Activated B cell treated with CpG ODN at 0.5 μM for 24 hours (primary cell): ENCODE results near the gene IGHMBP2. TPM values are rescaled to one million over a fixed set of nuclear protein-coding genes. Genes with fewer than 3 reads are reported as not detected.

Experiments
- ATAC-seq: fragments of 200-7000 bp; cut with Tn5 transposase; one replicate; pipeline ENCODE4 v1.10.0; 2021; ENCODE audit warnings: low read depth, mild to moderate bottlenecking, moderate library complexity
- CTCF ChIA-PET: fragments of 350-600 bp; sonication (Branson Sonifier 250); formaldehyde crosslinking; loops from one replicate; lab custom pipeline; 2021; ENCODE audit warnings: antibody characterized with exemption; lab: Charles Lee
- POLR2A ChIA-PET: fragments of 350-600 bp; sonication (Branson Sonifier 250); formaldehyde crosslinking; loops from one replicate; lab custom pipeline; 2021; ENCODE audit warnings: antibody characterized with exemption; lab: Charles Lee
- DNase-seq: peaks from one replicate; pipeline ENCODE4 v3.0.0; 2022
- H3K27ac Mint-ChIP-seq: one replicate; pipeline ENCODE4 v1.8.0; 2020; ENCODE audit warnings: mixed read lengths
- H3K27me3 Mint-ChIP-seq: one replicate; pipeline ENCODE4 v1.8.0; 2021; ENCODE audit warnings: mixed read lengths
- H3K36me3 Mint-ChIP-seq: one replicate; pipeline ENCODE4 v1.8.0; 2021; ENCODE audit warnings: low read depth, mixed read lengths
- H3K4me1 Mint-ChIP-seq: one replicate; pipeline ENCODE4 v1.8.0; 2021; ENCODE audit warnings: mixed read lengths
- H3K4me3 Mint-ChIP-seq: one replicate; pipeline ENCODE4 v1.8.0; 2020; ENCODE audit warnings: mild to moderate bottlenecking, mixed read lengths
- H3K9me3 Mint-ChIP-seq: one replicate; pipeline ENCODE4 v1.8.0; 2020; ENCODE audit warnings: mixed read lengths
- intact Hi-C: fragments of 100-400 bp; cut with micrococcal nuclease; formaldehyde crosslinking; loops from one replicate; pipeline ENCODE4 v1.15.1; 2024
- total RNA-seq: library from RNA; stranded (reverse); gene quantifications from 2 replicates; pipeline ENCODE4 v1.2.3, GENCODE V29; 2022
- TF ChIP-seq, protein P1 (sequence below): fragments of 200-600 bp; IDR thresholded peaks from one replicate; pipeline ENCODE4 v1.8.0; 2022; ENCODE audit warnings: antibody characterized with exemption, mild to moderate bottlenecking

The IGHMBP2 gene
- total RNA-seq, 1 donor from 2014 or later = 33.8 TPM

- Mint-ChIP-seq H3K9me3 (no peaks in the 10 kb centered on the region), H3K27me3 (no peaks in the 10 kb centered on the region), H3K4me3 (no peak overlapping the region), H3K36me3 (peaks cover 65% of the 10 kb centered on the region), H3K27ac (no peak overlapping the region), H3K4me1 (no peaks in the 10 kb centered on the region)
- TF ChIP-seq, protein P1, sequence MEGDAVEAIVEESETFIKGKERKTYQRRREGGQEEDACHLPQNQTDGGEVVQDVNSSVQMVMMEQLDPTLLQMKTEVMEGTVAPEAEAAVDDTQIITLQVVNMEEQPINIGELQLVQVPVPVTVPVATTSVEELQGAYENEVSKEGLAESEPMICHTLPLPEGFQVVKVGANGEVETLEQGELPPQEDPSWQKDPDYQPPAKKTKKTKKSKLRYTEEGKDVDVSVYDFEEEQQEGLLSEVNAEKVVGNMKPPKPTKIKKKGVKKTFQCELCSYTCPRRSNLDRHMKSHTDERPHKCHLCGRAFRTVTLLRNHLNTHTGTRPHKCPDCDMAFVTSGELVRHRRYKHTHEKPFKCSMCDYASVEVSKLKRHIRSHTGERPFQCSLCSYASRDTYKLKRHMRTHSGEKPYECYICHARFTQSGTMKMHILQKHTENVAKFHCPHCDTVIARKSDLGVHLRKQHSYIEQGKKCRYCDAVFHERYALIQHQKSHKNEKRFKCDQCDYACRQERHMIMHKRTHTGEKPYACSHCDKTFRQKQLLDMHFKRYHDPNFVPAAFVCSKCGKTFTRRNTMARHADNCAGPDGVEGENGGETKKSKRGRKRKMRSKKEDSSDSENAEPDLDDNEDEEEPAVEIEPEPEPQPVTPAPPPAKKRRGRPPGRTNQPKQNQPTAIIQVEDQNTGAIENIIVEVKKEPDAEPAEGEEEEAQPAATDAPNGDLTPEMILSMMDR = no peak
- ATAC-seq (no peak), DNase-seq (no peak)
- POLR2A ChIA-PET = no interaction called here
- CTCF ChIA-PET = no interaction called here
- intact Hi-C loops = no loop called here
These were observed 30.6 kb downstream of the IGHMBP2 start for GRCh38 chr11:68934321-68934645.

DNA sequence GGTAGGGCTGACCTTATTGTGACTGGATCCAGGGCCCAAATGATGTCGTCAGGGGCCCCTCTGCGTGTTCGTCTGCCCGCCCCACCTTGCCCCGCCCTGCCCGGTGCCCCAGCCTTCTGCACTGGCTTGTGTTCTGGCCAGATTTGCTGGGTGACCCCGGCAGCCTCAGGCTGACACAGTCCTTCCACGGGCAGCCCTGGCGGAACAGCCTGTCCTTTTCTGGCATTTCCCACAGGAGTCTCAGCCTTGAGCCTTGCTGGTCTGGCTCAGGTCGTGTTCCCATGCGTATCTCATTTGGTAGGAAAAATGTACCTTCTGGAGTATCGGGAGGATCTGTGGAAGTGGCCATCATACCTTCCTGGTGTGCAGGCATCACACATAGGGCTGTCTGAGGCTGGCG lies 31.0 kb downstream of the IGHMBP2 start:
- Mint-ChIP-seq H3K9me3 (no peaks in the 10 kb centered on the region), H3K27me3 (no peaks in the 10 kb centered on the region), H3K36me3 (peaks cover 61% of the 10 kb centered on the region), H3K4me3 (no peak overlapping the region), H3K4me1 (no peaks in the 10 kb centered on the region), H3K27ac (no peak overlapping the region)
- ChIA-PET POLR2A (no interaction called here), CTCF (no interaction called here)
- DNase-seq (no peak), ATAC-seq (no peak)
- TF ChIP-seq, protein P1 = no peak
- intact Hi-C loops = no loop called here

DNA sequence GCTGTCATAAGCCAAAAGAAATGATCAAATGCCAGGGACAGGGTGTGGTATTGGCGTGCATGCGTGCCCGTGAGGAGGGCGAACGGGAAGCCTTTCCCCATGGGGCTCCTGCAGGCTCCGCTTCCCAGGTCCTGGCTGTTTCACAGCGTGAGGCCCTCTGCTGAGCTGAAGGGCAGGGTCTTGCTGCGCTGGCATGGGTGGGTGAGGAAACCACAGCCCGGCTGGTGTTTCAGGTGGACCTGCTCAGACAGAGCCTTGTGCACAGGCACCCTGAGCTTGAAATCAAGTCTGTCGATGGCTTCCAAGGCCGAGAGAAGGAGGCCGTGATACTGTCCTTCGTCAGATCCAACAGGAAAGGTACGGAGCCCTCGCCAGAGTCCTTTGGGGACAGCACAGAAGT lies 31.4 kb downstream of the IGHMBP2 start:
- ChIA-PET POLR2A (interaction anchor here (0.6 kb wide), 1 partner anchor 10 kb away, joined by 5 read pairs; no protein-coding TSS in a partner anchor), CTCF (no interaction called here)
- intact Hi-C loops = no loop called here
- ATAC-seq (no peak), DNase-seq (no peak)
- peaks cover 57% of the 10 kb centered on the region for H3K36me3 Mint-ChIP-seq
- H3K4me1 Mint-ChIP-seq = no peaks in the 10 kb centered on the region
- TF ChIP-seq, protein P1 = no peak
- no peaks in the 10 kb centered on the region for H3K9me3 Mint-ChIP-seq
- no peak overlapping the region for H3K4me3 Mint-ChIP-seq
- no peak overlapping the region for H3K27ac Mint-ChIP-seq
- no peaks in the 10 kb centered on the region for H3K27me3 Mint-ChIP-seq

DNA sequence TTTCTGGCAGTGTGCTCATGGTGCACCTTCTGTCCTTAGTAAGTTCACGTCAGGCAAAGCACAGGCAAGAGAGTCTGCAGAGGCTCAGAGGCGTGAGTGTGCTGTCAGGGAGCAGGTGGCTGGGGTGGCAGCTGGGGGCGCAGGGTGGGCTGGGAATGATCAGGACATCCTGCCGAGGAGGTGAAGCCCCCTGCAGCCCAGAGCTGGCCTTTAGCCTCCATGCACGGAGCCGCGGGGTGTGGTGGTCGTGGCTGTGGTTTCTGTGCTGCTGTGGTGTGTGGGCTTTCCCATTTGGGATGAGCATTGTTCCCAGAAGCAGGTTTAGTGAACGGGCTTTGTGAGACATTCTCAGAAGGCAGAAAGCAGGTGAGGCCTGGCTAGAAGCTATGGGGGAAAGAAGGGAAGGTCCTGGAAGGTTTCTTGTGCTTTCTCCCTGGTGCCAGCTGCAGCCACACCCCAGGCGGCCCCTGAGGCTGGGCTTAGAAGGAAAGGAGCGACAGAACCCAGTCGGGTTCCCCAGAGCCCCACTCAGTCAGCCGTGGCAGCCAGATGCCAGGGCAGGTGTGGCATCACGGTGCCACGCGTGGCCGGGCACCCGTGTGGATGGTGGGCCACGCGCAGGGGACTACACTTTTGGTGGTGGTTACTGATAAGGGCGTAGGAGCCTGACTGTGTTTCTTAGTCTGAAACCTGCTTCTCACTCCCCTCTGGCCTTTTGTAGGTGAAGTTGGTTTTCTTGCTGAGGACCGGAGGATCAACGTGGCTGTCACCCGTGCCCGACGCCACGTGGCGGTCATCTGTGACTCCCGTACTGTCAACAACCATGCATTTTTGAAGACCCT lies 32.0 kb downstream of the IGHMBP2 start:
- DNase-seq (no peak), ATAC-seq (no peak)
- Mint-ChIP-seq H3K4me3 (no peak overlapping the region), H3K27me3 (no peaks in the 10 kb centered on the region), H3K36me3 (peaks cover 56% of the 10 kb centered on the region), H3K27ac (no peak overlapping the region), H3K4me1 (no peaks in the 10 kb centered on the region), H3K9me3 (no peaks in the 10 kb centered on the region)
- CTCF ChIA-PET = no interaction called here
- intact Hi-C loops = no loop called here
- POLR2A ChIA-PET = interaction anchor here (0.6 kb wide), 1 partner anchor 10 kb away, joined by 5 read pairs; no protein-coding TSS in a partner anchor
- TF ChIP-seq, protein P1 = no peak

GRCh38 chr11:68936358-68936636 lies 32.6 kb downstream of the IGHMBP2 start:
- CTCF ChIA-PET = no interaction called here
- Mint-ChIP-seq H3K27ac (no peak overlapping the region), H3K4me3 (no peak overlapping the region), H3K4me1 (no peaks in the 10 kb centered on the region), H3K36me3 (peaks cover 57% of the 10 kb centered on the region), H3K9me3 (no peaks in the 10 kb centered on the region), H3K27me3 (no peaks in the 10 kb centered on the region)
- POLR2A ChIA-PET = no interaction called here
- intact Hi-C loops = no loop called here
- DNase-seq (no peak), ATAC-seq (no peak)
- TF ChIP-seq, protein P1 = no peak
